ENCODE results near the gene OR52J3.

DNA sequence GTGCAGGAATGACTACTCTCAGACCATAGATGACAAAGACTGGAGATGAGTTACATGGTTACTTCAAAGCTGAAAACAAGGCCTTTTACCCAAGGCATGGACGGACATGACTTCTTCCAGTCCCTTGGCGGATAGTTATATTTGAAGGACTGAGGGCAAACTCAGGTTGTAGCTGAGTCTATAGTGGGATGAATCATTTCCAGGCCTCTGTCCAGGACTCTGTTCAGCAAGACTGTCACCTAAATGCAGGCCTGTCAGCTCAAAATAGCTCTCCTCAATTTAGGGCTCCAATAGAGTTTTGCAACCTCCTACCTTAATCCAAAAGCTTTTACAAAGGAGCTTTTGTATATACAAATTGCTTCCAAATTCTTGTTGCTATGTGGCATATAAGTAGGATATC is 24.3 kb upstream of the OR52J3 start:
- TF ChIP-seq, protein P1, sequence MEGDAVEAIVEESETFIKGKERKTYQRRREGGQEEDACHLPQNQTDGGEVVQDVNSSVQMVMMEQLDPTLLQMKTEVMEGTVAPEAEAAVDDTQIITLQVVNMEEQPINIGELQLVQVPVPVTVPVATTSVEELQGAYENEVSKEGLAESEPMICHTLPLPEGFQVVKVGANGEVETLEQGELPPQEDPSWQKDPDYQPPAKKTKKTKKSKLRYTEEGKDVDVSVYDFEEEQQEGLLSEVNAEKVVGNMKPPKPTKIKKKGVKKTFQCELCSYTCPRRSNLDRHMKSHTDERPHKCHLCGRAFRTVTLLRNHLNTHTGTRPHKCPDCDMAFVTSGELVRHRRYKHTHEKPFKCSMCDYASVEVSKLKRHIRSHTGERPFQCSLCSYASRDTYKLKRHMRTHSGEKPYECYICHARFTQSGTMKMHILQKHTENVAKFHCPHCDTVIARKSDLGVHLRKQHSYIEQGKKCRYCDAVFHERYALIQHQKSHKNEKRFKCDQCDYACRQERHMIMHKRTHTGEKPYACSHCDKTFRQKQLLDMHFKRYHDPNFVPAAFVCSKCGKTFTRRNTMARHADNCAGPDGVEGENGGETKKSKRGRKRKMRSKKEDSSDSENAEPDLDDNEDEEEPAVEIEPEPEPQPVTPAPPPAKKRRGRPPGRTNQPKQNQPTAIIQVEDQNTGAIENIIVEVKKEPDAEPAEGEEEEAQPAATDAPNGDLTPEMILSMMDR (IDR thresholded peaks at IDR 0.05; ENCODE audit: low read depth, low read length, missing input control): no peak
- TF ChIP-seq, protein P2, sequence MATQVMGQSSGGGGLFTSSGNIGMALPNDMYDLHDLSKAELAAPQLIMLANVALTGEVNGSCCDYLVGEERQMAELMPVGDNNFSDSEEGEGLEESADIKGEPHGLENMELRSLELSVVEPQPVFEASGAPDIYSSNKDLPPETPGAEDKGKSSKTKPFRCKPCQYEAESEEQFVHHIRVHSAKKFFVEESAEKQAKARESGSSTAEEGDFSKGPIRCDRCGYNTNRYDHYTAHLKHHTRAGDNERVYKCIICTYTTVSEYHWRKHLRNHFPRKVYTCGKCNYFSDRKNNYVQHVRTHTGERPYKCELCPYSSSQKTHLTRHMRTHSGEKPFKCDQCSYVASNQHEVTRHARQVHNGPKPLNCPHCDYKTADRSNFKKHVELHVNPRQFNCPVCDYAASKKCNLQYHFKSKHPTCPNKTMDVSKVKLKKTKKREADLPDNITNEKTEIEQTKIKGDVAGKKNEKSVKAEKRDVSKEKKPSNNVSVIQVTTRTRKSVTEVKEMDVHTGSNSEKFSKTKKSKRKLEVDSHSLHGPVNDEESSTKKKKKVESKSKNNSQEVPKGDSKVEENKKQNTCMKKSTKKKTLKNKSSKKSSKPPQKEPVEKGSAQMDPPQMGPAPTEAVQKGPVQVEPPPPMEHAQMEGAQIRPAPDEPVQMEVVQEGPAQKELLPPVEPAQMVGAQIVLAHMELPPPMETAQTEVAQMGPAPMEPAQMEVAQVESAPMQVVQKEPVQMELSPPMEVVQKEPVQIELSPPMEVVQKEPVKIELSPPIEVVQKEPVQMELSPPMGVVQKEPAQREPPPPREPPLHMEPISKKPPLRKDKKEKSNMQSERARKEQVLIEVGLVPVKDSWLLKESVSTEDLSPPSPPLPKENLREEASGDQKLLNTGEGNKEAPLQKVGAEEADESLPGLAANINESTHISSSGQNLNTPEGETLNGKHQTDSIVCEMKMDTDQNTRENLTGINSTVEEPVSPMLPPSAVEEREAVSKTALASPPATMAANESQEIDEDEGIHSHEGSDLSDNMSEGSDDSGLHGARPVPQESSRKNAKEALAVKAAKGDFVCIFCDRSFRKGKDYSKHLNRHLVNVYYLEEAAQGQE (IDR thresholded peaks at IDR 0.05): no peak
- TF ChIP-seq JUND (IDR thresholded peaks at IDR 0.05): no peak
- TF ChIP-seq YY1 (IDR thresholded peaks at IDR 0.05): no peak
- TF ChIP-seq SP1 (IDR thresholded peaks at IDR 0.05): no peak
- no peak for TF ChIP-seq EGR1 (IDR thresholded peaks at IDR 0.05; ENCODE audit: low read depth in 2 of 2)
- TF ChIP-seq FOXA1 (IDR thresholded peaks at IDR 0.05): no peak
